GM12872 (cell line): ENCODE measurements around the gene PCDHB12.
"Not testable (repeated sequence)": the region's sequence is repeated elsewhere in the genome, so short reads cannot be mapped to it uniquely, and the experiment has no call there.

Experiments
- TF ChIP-seq, protein P1 (sequence below): IDR thresholded peaks from 3 replicates; pipeline ENCODE4 v1.5.1; 2011; ENCODE audit warnings: low read depth, mild to moderate bottlenecking, low read length, moderate library complexity; ENCODE audit not compliant: insufficient read depth

PCDHB12 gene

DNA sequence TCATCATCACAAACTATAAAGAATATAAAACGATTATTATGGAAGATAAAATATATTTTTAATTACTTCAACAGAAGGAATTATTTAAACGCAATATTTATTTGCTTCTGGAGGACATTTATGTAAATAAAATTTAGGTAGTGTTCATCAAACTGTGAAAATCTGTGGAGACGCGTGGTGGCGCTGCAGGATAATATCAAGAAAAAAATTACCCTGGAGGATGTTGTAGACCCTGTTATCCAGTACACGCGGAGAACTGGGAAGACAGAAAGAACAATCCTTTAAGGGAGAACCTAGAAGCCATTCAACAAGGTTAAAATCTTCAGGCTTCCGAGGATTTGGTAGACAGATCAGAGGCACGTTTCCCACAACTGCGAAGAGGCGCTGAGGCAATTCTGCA is at the start of gene PCDHB12:
Gene PCDHB12, plus strand, starts transcription at position 242 of the 400 bp plus-strand sequence. CDS start 189 bp downstream, outside the sequence.
- TF ChIP-seq, protein P1, sequence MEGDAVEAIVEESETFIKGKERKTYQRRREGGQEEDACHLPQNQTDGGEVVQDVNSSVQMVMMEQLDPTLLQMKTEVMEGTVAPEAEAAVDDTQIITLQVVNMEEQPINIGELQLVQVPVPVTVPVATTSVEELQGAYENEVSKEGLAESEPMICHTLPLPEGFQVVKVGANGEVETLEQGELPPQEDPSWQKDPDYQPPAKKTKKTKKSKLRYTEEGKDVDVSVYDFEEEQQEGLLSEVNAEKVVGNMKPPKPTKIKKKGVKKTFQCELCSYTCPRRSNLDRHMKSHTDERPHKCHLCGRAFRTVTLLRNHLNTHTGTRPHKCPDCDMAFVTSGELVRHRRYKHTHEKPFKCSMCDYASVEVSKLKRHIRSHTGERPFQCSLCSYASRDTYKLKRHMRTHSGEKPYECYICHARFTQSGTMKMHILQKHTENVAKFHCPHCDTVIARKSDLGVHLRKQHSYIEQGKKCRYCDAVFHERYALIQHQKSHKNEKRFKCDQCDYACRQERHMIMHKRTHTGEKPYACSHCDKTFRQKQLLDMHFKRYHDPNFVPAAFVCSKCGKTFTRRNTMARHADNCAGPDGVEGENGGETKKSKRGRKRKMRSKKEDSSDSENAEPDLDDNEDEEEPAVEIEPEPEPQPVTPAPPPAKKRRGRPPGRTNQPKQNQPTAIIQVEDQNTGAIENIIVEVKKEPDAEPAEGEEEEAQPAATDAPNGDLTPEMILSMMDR, result no peak

DNA sequence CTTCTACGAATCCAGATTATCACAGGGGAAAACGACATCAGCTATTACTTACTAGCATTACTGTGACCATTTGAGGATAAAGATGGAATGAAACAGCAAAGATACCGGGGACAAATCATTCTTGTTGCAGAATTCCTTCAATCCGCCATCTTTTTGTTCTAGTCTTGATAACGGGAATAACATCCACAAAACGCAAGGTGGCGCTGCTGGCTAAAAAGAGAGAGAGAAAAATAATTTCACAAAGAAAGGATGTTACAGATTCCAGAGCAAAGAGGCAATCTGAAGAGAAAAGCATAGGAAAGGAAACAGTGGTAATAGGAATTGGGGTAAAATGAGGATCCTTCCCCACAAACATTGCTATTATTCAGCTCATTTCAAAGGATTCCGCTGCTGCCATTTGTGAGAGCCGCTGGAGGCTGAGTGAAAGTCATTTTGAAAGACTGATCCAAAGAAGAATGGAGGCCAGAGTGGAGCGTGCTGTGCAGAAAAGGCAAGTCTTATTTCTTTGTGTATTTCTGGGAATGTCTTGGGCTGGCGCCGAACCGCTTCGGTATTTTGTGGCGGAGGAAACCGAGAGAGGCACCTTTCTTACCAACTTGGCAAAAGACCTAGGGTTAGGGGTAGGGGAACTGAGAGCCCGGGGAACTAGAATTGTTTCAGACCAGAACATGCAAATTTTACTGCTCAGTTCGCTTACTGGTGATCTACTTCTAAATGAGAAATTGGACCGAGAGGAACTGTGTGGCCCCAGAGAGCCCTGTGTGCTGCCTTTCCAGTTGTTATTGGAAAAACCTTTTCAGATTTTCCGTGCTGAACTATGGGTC is 35.9 kb upstream of the PCDHB12 start, which contains the start of gene PCDHB7:
Gene PCDHB7, plus strand, starts transcription at position 264 of the 824 bp plus-strand sequence. Its CDS starts 192 bp downstream, at position 456.
- TF ChIP-seq, protein P1, result peak; percentile 28; the same call in 1 of the 3 replicates

DNA sequence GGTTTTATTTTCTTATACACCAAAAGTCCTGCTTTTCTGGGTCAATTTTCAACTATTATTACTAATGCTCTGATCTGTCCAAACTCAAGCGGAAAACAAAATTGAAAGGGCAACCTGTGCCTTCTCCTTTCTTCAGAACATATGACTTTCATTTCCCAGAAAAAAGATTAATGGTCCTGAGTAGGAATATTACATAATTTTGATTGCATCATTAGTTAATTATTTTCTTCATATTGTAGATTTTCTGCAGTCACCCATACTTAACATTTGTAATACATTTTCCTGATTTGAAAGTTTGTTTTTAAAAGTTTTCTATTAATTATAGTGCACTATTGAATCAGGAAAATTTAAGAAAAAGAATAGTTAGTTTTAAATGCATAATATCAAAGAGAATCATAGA is 32.6 kb upstream of the PCDHB12 start:
- TF ChIP-seq, protein P1, result no peak

DNA sequence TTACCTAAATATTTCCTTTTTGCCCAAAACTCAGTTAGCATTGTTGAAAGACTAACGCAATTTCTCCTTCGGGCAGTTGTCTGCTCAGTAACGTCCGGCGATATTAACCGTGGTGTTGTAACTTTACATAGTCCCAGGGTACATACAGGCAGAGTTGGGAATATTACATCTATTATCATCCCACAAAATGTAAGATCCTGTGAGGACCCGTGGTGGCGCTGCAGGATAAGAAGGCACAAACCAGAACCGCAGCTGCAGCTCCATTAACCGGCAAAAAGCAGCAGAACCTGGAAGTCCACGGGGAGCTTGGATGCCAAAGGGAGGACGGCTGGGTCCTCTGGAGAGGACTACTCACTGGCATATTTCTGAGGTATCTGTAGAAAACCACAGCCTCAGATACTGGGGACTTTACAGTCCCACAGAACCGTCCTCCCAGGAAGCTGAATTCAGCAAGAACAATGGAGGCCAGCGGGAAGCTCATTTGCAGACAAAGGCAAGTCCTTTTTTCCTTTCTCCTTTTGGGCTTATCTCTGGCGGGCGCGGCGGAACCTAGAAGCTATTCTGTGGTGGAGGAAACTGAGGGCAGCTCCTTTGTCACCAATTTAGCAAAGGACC is 30.8 kb upstream of the PCDHB12 start, which contains the start of gene PCDHB8:
Gene PCDHB8, plus strand, starts transcription at position 214 of the 615 bp plus-strand sequence. Its CDS starts 245 bp downstream, at position 459.
- TF ChIP-seq, protein P1, result not testable (repeated sequence)

DNA sequence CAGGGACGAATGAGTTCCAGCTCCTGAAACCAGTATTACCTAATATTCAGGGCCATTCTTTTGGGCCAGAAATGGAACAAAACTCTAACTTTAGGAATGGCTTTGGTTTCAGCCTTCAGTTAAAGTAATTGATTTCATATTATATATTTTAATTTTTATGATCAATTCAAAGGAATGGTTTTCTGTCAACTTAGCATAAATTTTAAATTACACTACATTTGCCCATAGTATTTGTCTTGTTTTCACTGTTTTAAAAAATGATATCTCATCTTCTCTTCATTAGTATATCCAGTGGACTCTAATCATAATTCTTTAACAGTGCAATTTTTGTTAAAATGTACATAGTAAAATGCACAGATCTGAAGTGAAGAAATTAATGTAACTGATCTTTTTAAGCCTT is 28.2 kb upstream of the PCDHB12 start:
- TF ChIP-seq, protein P1, result no peak

DNA sequence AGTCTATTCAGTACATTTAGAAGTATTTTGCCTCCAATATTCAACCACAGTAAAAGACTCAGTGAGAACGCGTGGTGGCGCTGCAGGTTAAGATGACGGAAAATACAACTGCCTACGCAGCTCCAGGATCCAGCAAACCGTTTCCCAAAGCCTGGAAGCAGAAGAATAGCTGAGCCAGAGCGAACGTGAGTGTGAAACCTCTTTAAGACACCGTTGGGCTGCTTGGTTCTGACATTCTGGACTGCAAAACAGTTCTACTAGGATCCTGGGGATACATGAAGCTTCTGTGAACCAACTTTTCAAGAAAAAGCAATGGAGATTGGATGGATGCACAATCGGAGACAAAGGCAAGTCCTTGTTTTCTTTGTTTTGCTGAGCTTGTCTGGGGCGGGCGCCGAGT is 26.3 kb upstream of the PCDHB12 start, which contains the start of gene PCDHB16:
Gene PCDHB16, plus strand, starts transcription at position 140 of the 400 bp plus-strand sequence. Its CDS starts 173 bp downstream, at position 313.
- TF ChIP-seq, protein P1, result no peak

DNA sequence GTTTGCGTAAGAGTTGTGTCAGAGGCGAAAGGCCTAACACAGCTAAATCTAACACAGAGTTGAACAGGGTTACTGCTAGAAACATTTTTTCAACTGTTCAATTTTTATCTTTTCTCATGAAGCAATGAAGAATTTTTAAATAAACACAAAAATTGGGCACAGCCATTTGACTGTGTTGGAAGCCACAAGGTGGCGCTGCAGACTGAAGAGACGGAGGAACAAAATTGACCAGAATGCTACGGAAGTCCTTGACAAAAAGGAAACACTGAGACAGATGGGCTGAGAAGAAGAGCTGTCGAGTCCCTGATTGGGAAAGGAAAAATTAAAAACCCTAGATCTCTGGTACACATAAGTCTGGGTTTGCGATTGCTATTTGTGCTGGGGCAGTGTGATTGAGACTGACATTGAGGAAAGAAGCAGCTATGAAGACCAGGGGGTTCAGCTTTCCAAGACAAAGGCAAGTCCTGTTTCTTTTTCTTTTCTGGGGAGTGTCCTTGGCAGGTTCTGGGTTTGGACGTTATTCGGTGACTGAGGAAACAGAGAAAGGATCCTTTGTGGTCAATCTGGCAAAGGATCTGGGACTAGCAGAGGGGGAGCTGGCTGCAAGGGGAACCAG is 21.5 kb upstream of the PCDHB12 start, which contains the start of gene PCDHB9:
Gene PCDHB9, plus strand, starts transcription at position 265 of the 616 bp plus-strand sequence. Its CDS starts 158 bp downstream, at position 423.
- TF ChIP-seq, protein P1, result peak; percentile 39; the same call in 2 of the 3 replicates
